Measurements from ENCODE around the gene ARHGEF3.

DNA sequence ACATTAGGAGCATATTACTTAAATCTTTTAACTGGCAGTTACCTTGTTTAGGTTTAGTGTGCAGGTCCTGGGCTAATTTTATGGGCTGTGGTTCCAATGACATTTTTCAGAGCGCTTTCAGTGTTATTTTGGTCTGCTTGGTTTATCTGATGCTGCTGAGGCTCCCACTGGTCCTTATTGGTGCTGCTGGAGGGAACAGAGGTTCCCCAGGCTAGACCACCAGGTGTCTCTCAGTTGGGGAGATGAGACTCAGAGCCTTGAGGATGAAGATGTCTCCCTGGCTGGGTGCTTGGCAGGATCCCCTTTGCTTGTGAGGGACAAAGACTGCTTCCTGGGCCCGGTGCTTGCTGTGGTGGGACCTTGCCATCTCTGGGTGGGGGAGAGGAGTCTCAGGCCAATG, 90.4 kb downstream of the ARHGEF3 start:
- TF ChIP-seq, protein P1, sequence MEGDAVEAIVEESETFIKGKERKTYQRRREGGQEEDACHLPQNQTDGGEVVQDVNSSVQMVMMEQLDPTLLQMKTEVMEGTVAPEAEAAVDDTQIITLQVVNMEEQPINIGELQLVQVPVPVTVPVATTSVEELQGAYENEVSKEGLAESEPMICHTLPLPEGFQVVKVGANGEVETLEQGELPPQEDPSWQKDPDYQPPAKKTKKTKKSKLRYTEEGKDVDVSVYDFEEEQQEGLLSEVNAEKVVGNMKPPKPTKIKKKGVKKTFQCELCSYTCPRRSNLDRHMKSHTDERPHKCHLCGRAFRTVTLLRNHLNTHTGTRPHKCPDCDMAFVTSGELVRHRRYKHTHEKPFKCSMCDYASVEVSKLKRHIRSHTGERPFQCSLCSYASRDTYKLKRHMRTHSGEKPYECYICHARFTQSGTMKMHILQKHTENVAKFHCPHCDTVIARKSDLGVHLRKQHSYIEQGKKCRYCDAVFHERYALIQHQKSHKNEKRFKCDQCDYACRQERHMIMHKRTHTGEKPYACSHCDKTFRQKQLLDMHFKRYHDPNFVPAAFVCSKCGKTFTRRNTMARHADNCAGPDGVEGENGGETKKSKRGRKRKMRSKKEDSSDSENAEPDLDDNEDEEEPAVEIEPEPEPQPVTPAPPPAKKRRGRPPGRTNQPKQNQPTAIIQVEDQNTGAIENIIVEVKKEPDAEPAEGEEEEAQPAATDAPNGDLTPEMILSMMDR (IDR thresholded peaks at IDR 0.05 in 8 of 11, conservative IDR thresholded peaks at IDR 0.05 in 3 of 11) = no peak
- TF ChIP-seq POLR2AphosphoS5 (IDR thresholded peaks at IDR 0.05) = no peak
- no peak for TF ChIP-seq POLR2A (IDR thresholded peaks at IDR 0.05)
